SKM-1 (cell line): ENCODE results near the gene EXOC7.
A peak's percentile ranks its signal among the peaks of the same experiment; 100 is the strongest.
"Not testable (repeated sequence)": the region's sequence is repeated elsewhere in the genome, so short reads cannot be mapped to it uniquely, and the experiment has no call there.

Source experiments
- DNase-seq: peaks from one replicate; lab custom pipeline; 2025; ENCODE audit not compliant: unreplicated experiment; lab: John Stamatoyannopoulos, UW

The EXOC7 gene

GRCh38 chr17:76076146-76076764 is 27.3 kb downstream of the EXOC7 start:
- DNase-seq = no peak

- DNase-seq = peak; percentile 24
Observed at GRCh38 chr17:76075364-76076145, 28.0 kb downstream of the EXOC7 start.

DNA sequence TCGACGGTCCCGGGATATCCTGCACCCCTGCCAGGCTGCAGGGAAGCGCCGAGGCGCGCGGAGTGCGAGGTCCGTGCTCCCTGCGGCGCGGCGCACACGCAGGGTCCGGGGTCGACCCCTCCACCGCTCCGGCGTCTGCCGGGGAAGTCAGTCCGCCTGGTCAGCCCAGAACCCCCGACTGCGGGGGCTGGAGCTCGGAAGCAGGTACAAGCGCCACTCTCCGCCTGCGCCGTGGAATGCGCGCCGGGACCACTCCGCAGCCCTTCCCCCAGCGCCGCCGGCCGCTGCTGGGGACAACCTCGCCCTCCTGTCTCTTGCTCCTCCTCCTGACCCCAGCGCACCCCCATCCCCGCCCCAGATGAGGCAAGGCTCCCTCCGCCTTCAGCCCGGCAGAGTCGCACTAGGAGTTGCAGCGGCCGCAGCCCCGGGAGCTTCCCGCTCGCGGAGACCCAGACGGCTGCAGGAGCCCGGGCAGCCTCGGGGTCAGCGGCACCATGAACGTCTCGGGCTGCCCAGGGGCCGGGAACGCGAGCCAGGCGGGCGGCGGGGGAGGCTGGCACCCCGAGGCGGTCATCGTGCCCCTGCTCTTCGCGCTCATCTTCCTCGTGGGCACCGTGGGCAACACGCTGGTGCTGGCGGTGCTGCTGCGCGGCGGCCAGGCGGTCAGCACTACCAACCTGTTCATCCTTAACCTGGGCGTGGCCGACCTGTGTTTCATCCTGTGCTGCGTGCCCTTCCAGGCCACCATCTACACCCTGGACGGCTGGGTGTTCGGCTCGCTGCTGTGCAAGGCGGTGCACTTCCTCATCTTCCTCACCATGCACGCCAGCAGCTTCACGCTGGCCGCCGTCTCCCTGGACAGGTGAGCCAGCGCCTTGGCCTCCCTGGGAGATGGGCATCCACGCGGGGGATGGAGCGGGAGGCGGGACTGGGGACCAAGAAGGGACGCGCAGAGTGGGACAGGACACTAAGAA is 28.9 kb downstream of the EXOC7 start, which contains the start of gene GALR2:
Gene GALR2, plus strand, starts transcription at position 392 of the 974 bp plus-strand sequence. Its CDS starts 103 bp downstream, at position 495.
- peak; percentile 25 for DNase-seq

DNA sequence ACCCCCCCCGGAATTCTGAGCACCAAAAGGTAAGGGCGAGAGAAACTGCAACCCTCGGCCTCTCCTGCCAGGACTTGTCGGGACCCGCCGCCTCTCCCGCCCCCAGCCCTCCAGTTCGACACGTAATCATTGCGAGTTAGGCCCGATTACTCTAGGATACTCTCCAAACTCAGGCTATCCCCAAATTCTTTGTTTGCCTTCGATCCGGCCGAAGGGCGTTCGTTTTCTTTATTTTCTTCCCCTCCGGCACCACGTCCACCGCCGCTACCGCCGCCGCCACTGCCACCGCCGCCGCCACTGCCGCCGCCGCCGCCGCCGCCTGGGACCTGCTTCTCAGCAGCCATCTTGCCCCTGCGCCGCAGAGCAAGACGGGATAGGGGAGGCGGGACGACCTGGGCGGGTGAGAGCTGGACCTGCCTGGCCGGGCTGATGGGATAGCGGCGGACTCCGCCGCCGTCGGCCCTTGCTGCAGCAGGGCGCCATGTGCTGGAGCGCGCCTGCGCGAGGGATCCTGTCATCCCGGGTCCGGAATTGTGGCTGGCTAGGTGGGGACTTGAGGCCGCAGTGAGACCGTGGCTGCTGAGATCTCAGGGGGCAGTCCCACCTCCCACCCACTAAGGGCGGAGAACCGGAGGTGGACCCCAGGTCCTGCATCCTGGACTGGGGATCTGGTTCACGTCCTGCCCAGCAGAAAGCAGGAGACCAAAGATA is 31.3 kb downstream of the EXOC7 start, which contains the start of gene SRP68:
Gene SRP68, minus strand, starts transcription at position 370 of the 711 bp plus-strand sequence. Its CDS starts 26 bp downstream, at position 344.
- peak; percentile 69 for DNase-seq

DNA sequence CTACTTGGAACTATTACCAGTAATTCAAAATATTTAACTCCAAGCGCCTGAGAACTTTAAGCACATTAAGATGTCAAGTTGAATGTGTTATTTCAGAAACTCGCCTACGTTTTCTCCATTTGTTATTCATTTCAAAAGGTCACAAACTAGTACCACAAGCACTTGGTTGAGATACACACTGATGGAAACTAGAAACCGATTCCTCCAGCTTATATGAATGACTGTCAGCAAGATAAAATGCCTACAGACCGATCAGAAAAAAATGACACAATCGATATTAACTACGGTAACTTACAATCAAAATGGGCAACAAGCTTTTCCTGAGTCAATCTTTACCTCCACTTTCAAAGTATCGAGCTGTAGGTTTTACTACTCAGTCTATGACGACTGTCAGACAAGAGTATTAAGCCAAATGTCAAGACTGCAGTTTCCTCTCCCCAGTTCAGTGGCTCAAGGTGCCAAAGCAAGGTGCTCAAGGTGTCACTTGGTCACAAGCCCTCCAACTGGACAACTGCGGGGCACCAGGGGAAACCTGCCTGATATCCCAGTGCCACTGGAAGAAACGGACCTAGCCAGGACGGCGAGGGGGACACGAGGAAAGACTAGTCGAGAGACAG is 31.9 kb downstream of the EXOC7 start:
- DNase-seq = no peak

GRCh38 chr17:76065775-76066174 is 37.8 kb downstream of the EXOC7 start:
- no peak for DNase-seq

- DNase-seq = no peak
Observed at GRCh38 chr17:76063875-76064546, 39.6 kb downstream of the EXOC7 start.

- not testable (repeated sequence) for DNase-seq
Observed at GRCh38 chr17:76058264-76058663, 45.3 kb downstream of the EXOC7 start.

GRCh38 chr17:76056882-76057281 is 46.7 kb downstream of the EXOC7 start:
- no peak for DNase-seq

GRCh38 chr17:76054112-76054476 is 49.5 kb downstream of the EXOC7 start:
- DNase-seq = no peak

DNA sequence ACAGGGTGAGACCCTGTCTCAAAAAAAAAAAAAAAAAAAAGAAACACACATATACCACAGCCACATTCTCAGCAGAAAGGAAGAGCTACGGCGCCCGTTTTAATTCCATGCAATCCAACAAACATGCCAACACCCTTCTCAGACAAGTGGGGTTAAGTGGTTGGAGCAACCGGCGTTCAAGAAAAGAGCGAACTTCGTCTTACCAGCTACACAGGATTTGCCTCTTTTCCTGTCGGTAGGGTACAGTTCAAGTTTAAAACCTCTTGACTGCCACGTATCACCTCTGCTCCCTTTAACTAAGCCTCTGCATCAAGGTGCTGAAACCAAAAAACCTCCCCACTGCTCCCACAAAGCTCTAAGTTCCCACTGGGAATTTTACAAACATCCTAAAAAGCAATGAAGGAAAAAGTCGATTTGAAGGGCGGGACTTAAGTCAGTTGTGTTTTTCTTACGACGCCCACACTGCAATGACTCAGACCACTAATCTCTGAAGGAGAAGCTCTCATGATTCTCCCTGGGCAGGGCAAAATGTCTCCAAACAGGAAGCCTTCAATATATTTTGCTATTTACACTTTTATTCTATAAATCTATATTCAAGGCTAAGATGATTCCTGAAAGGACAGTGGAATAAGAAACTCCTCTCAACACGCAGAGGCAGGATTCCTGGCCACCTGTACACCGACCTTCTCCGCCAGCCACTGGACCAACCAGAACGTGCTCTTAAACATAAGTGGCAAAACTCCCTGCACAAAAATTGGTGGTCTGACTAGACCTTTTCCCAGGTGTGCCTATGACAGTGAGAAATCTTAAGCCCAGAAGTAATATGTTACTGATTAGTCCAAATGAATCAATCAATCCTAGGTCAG is 50.1 kb downstream of the EXOC7 start:
- no peak for DNase-seq

DNA sequence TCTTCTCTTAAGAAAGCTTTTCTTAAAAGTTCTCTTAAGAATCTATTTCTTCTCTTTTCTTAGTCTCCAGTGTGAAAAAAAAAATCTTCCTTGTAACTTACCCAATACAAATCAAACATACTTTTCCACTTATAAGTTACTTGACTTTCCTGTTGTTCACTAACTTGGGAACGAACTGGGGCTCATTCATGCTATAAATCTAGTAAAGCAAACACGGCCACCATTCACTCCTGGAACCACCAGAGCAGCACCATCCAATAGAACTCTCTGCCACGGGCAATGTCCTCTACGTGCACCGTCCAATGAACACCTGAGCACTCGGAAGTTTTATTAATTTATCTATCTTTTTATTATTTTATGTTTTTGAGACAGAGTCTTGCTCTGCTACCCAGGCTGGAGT is 52.0 kb downstream of the EXOC7 start:
- DNase-seq = no peak

DNA sequence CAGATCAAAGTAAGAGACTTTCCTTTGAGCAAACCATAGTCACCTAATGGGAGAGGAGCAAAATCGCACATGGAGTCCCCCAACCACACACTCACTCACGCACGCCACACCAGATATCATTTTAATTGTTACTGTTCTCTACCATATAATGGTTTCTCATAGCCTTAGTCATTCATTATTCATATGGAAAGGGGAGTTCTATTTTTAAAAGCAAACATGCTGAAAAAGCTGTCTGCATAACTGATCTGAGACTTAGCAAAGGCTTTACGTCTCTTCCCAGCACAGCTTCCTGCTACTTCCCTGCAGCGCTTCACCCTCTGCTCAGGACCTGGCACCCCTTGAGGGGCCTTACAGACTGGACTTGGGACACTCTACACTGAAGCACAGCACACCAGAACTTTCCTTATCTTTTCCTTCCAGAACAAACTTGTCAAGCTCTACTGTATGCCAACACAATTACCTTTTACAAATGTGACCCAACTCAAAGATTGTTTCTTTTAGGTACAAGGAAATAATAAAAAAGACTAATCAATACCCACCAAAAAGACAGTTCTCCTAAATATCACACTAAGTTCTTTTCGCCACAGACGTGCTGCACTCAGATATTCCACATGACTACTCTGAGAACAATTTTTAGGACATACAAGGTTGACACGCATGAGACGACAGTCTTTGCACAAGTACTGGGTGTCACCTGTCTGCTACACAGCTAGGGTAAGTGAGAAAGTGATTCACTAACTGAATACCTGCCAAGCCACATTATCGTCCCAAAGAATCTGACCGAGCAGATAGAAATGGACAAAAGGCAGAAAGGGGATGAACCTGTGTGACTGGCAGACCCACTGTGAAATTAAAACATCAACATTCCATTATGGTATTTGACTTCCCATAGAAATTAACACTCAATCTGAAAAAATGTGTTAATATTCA is 52.8 kb downstream of the EXOC7 start:
- no peak for DNase-seq

GRCh38 chr17:76049836-76050537 is 53.6 kb downstream of the EXOC7 start:
- no peak for DNase-seq

- no peak for DNase-seq
Observed at GRCh38 chr17:76049239-76049638, 54.3 kb downstream of the EXOC7 start.

- DNase-seq = no peak
Observed at GRCh38 chr17:76048711-76049110, 54.9 kb downstream of the EXOC7 start.

DNA sequence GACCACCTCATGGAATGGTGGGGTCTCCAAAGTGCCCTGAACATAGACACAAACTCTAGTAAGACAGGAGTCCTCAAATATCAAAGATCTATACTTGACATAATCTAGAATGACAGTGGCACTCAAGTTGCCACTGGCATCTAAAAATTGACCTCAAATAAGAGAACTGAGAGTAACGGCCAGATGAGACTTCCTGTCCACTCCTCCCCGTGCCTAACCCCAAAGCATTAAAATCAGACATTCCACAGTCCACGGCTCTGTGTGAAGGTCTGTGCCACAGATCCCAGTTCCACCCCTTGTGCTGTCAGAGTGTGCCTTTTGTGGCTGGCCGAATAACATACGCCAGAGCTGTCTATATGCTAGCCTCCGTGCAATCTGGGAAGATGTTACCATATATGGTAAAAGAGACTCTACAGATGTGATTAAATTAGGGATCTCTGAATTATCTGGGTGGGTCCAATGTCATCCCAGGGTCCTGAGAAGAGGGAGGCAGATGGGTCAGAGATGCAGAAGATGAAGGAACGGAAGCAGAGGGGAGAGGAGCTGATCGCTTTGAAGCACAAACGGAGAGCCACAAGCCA is 55.5 kb downstream of the EXOC7 start:
- no peak for DNase-seq
